ENCODE results near the gene POP5.
"Not testable (repeated sequence)": the region's sequence is repeated elsewhere in the genome, so short reads cannot be mapped to it uniquely, and the experiment has no call there.

POP5 gene

DNA sequence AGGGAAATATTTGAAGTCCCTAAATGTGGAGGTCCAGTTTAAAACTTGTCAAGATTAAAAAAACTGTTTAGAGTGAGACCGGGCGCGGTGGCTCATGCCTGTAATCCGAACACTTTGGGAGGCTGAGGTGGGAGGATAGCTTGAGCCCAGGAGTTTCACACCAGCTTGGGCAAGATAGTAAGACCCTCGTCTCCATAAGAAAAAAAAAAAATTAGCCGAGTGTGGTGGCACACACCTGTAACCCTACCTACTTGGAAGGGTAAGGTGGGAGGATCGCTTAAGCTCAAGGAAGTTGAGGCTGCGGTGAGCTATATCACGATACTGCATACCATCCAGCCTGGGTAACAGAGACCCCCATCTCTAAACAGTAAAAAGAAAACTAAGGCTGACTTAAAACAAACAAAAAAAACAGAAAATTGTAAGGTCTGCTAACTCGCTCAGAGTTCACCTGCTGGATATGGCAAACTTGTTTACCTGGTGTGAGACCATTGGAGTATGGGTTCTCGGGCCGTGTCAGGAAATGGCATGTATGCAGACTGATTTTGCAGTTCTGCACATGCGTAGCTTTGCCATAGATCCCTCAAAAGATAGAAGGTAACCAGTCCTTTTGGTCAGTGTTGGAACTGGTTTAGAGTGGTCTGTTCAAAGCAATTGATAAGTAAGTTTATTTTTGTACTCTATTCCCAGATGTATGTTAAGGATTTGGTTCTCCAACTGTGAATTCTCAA, 45.0 kb downstream of the POP5 start:
- DNase-seq = no peak

DNA sequence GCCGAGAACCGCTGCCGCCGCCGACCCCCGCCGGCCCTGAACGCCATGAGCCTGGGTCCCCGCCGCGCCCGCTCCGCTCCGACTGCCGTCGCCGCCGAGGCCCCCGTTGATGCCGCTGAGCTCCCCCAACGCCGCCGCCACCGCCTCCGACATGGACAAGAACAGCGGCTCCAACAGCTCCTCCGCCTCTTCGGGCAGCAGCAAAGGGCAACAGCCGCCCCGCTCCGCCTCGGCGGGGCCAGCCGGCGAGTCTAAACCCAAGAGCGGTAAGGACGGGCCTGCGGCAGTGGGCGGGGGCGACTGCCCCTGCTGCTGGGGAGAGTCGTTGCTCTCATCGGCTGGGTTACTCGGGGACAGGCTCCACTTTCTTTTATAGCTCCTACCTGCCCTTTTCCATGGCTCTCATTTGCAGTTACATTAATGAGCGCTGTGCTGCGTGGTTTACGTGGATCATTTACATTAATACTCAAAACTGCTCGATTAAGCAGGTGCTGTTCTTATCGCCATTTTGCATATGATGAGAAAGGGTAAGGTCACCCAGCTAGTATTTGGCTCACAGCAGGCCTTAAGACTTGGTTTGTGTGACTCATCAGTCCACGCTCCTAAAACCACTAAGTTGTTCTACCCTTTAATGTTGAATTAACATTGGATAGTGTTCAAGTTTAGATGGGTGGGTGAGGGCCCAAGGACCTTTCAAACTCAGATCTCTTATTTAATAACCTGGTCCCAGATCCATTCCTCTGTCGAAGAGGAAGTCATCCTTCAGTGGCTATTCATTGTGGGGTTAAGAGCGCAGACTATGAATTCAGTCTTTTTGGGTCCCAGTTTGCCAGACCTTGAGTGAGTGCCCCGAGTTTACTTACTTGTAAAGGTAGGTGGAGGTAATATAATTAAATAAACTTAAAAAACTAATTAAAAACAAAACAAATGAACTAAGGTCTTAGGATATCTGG, 46.2 kb downstream of the POP5 start:
- DNase-seq = peak; percentile 4

DNA sequence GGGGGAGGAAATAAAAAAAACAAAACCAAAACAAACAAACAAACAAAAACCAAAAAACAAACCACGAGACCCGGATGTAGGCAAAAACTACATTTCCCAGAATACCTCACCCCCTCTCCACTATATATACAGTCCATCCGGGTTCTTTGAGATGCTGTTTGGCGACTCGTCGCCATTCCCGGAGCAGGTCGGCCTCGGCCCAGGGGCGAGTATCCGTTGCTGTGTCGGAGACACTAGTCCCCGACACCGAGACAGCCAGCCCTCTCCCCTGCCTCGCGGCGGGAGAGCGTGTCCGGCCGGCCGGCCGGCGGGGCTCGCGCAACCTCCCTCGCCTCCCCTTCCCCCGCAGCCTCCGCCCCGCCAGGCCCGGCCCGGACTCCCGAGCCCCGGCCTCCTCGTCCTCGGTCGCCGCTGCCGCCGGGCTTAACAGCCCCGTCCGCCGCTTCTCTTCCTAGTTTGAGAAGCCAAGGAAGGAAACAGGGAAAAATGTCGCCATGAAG, 46.9 kb downstream of the POP5 start, which contains the start of gene RNF10:
RNF10 (plus strand) TSS at position 154 of the 500 bp plus-strand sequence. CDS start 456 bp downstream, outside the sequence.
- peak; percentile 35 for DNase-seq

DNA sequence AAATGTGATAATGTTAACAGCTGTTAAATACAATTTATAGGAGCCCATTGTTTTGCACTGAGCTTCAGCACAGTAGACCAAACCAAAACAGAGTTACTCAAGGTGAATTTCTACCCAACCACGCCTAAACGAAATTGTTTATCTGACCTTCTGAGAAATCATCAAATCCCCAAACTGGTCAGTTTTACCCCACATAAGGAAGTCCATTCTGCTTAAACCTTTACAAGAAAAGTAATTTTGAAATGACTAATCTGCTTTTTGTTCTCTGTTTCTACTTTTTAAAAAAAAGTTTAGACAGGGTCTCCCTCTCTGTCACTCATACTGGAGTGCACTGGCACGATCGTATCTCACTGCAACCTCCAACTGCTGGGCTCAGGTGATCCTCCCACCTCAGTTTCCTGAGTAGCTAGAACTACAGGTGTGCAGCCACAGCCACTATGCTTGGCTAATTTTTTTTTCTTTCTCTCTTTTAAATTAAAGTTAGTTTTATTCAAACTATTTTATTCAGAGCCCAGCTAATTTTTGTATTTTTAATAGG, 48.4 kb downstream of the POP5 start:
- no peak for DNase-seq

DNA sequence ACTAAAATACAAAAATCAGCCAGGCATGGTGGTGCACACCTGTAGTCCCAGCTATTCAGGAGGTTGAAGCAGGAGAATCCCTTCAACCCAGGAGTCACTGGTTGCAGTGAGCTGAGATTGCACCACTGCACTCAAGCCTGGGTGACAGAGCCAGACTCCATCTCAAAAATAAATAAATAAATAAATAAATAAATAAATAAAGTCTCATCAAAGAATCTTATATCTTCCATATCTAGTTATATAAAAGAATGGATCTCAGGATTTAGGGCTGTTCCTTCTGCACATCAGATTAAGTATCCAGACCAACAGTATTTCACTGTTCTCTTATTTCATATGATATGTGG, 50.8 kb downstream of the POP5 start:
- DNase-seq = not testable (repeated sequence)

DNA sequence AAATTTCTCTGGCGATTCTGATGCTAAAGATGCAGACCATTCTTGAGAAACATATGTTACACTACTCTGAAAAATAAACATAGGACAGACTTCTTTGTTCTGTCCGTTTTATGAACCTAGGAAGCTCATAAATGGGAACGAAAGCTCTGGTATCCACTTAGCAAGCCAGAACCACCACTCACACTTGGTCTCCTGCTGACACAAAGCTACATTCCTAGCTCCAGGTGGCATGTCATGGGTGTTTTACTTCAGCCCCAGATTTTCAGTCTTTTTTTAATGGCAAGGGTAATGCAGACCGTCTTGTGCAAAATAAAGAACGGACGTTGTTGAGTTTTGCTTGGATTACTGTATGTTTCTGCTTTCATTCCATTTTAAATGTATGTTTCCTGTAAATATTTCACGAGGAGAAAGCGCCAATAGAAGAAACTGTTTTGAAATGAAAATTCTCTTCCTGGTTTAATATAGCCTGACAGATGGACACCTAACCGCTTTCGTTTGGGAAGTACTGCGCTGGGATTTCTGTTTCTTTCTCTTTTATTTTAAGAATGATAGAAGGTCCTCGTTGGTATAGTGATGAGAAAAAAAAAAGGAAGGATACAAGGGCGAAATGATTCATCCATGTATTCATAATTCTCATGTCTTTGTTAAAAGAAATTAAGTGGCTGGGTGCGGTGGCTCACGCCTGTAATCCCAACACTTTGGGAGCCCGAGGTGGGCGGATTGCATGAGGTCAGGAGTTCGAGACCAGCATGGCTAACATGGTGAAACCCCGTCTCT, 51.4 kb downstream of the POP5 start:
- no peak for DNase-seq

DNA sequence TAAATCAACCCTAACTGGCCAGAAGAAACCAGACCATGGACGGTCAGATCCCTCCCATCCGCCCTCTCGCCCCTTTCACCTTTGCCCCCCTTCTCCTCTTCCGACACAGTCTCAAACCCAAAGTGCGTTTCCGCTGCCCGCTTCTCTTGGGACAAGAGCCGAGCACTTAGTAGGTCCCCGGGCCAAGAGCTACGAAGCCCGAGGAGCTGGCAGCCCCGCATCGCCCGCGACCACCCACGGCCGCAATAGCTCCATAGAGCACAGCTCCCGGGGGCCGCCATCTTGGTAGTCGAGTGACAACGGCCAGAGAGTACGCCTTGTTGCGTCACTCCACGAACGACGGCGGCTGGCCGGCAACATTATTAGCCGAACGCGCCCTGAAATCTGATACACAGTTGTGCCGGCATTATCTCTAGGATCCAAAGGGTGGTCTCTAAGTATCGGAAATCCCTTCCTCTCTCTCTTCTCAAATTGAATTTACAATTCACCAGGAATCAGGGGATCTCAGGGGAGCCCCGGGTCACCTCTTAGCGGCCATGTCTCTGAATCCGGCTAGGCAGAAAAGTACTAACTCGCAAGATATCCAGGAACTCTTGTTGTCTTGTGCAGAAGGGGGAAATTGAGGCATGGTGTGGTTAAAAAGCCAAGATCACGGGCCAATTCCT, 52.2 kb downstream of the POP5 start, which contains the start of gene COQ5:
COQ5 (minus strand) TSS at position 298 of the 665 bp plus-strand sequence; CDS start at position 281, 17 bp downstream.
- peak; percentile 73 for DNase-seq
